BE2C (cell line): ENCODE results near the gene WDR4.
A peak's percentile ranks its signal among the peaks of the same experiment; 100 is the strongest.

Source experiments
- DNase-seq: peaks from one replicate; pipeline ENCODE4 v3.0.0-alpha.2; 2020
- H3K27me3 ChIP-seq: fragments of 250-450 bp; sonication (Bioruptor Pico); 2 replicates; pipeline ENCODE4 v1.5.1; 2020; ENCODE audit warnings: mild to moderate bottlenecking
- H3K36me3 ChIP-seq: fragments of 250-450 bp; sonication (Bioruptor Pico); 2 replicates; pipeline ENCODE4 v1.5.1; 2020; ENCODE audit warnings: mild to moderate bottlenecking
- H3K4me1 ChIP-seq: fragments of 250-450 bp; sonication (Bioruptor Pico); 2 replicates; pipeline ENCODE4 v1.5.1; 2020
- H3K4me3 ChIP-seq: 2 replicates; pipeline ENCODE4 v1.5.1; 2011; ENCODE audit warnings: low read depth, low read length
- H3K9me3 ChIP-seq: fragments of 250-450 bp; sonication (Bioruptor Pico); 2 replicates; pipeline ENCODE4 v1.5.1; 2020
- CTCF ChIP-seq: IDR thresholded peaks from 2 replicates; pipeline ENCODE4 v1.5.1; 2012; ENCODE audit warnings: mild to moderate bottlenecking, low read depth, low read length

WDR4 gene

GRCh38 chr21:42829954-42830353 is 49.4 kb downstream of the WDR4 start:
- no peak overlapping the region for H3K4me3 ChIP-seq
- no peaks in the 10 kb centered on the region; the same call in 1 of the 2 replicates for H3K27me3 ChIP-seq
- TF ChIP-seq CTCF = no peak
- H3K9me3 ChIP-seq = no peaks in the 10 kb centered on the region
- no peak for DNase-seq
- no peaks in the 10 kb centered on the region for H3K36me3 ChIP-seq
- H3K4me1 ChIP-seq = 0 out of 2 replicates have a peak, but pooled peaks cover 3% of the 10 kb centered on the region

- no peak for DNase-seq
- H3K4me3 ChIP-seq = no peak overlapping the region
- 0 out of 2 replicates have a peak, but pooled peaks cover 3% of the 10 kb centered on the region for H3K4me1 ChIP-seq
- no peak for TF ChIP-seq CTCF
- no peaks in the 10 kb centered on the region for H3K36me3 ChIP-seq
- no peaks in the 10 kb centered on the region for H3K9me3 ChIP-seq
- H3K27me3 ChIP-seq = no peaks in the 10 kb centered on the region; the same call in 1 of the 2 replicates
Measured at GRCh38 chr21:42829417-42829816, 49.9 kb downstream of the WDR4 start.

GRCh38 chr21:42827588-42827987 is 51.8 kb downstream of the WDR4 start:
- no peak for DNase-seq
- H3K36me3 ChIP-seq = no peaks in the 10 kb centered on the region
- no peak overlapping the region for H3K4me3 ChIP-seq
- no peaks in the 10 kb centered on the region for H3K4me1 ChIP-seq
- no peak for TF ChIP-seq CTCF
- no peaks in the 10 kb centered on the region for H3K9me3 ChIP-seq
- H3K27me3 ChIP-seq = no peaks in the 10 kb centered on the region; the same call in 1 of the 2 replicates

DNA sequence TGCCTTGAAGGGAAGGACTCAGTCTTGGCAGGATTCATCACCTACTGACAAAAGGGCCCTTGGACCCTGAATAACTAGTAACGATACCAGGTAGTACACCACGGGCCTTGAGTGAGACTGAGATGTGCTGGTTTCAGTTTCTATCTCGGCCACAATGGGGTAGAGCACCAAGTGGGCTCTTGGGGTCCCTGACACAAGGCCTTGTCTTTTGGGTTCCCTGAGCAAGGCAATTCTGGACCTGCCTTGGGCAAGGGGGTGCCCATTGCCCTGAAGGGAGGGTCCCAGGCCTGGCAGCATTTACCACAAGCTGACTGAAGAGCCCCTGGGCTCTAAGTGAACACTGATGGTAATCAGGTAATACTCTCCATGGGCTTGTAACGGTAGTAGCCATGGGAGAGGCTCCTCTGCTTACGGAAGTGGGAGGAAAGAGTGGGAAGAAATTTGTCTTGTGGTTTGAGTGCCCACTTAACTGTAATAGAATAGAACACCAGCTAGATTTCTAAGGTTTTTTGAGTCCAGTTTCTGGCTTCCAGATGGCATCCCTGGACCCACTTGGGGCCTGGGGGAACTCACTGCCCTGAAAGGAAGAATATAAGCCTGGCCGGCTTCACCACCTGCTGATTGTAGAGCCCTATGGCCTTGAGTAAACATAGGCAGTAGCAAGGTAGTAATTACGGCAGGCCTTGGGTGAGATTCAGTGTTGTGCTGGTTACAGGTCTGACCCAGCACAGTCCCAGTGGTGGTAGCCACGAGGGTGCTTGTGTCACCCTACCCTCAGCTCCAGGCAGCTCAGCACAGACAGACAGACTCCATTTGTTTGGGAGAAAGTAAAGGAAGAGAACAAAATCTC is 58.5 kb downstream of the WDR4 start:
- TF ChIP-seq CTCF = no peak
- no peaks in the 10 kb centered on the region for H3K9me3 ChIP-seq
- no peaks in the 10 kb centered on the region for H3K36me3 ChIP-seq
- H3K4me3 ChIP-seq = no peak overlapping the region
- no peaks in the 10 kb centered on the region for H3K27me3 ChIP-seq
- no peaks in the 10 kb centered on the region for H3K4me1 ChIP-seq
- no peak for DNase-seq

DNA sequence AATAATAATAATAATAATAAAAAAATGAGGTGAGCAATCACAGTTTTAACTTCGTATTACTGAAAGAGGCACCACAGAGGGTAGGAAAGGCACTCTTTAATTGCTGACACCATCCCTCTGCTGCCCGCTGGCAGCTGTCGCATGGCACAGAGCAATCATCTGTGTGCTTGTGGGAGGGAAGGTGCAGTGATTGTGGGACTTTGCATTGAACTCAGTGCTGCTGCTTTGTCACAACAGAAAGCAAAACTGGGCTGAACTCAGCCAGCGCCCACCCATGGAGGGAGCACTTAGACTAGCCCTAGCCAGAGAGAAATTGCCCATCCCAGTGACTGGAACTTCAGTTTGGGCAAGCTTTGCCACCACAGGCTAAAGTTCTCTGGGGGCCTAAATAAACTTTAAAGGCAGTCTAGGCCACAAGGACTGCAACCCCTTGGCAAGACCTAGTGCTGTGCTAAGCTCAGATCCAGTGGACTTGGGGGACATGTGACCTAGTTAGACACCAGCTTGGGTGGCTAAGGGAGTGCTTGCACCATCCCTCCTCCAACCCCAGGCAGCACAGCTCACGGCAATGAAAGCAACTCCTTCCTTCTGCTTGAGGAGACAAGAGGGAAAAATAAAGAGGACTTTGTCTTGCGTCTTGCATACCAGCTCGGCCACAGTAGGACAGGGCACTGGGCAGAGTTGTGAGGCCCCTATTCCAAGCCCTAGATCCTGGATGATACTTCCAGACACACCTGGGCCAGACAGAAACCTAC is 59.3 kb downstream of the WDR4 start:
- H3K4me1 ChIP-seq = no peaks in the 10 kb centered on the region
- H3K27me3 ChIP-seq = no peaks in the 10 kb centered on the region
- no peaks in the 10 kb centered on the region for H3K36me3 ChIP-seq
- DNase-seq = no peak
- TF ChIP-seq CTCF = no peak
- peaks cover under 1% of the 10 kb centered on the region; the same call in 1 of the 2 replicates for H3K9me3 ChIP-seq
- H3K4me3 ChIP-seq = no peak overlapping the region

DNA sequence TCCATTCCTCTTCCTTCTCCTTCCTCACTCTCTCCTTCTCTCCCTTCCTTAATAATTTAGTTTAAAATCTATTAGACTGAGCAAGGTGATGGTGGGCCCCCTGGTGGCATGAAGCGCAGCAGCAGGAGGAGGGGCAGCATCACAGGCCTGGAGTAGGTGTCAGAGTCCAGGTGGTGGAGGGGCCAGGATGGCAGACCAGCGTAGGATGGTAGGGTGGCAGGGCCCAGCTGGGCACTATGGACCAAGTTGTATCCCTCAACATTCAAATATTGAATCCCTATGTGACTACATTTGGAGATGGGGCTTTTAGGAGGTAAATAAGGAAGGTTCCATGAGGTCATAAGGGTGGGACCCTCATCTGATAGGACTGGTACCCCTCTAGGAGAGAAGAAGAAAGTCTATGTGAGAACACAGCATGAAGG is 61.0 kb downstream of the WDR4 start:
- Histone ChIP-seq H3K9me3 (peaks cover 3% of the 10 kb centered on the region; the same call in 1 of the 2 replicates), H3K27me3 (no peaks in the 10 kb centered on the region), H3K36me3 (no peaks in the 10 kb centered on the region), H3K4me1 (no peaks in the 10 kb centered on the region), H3K4me3 (no peak overlapping the region)
- peak; percentile 60 for DNase-seq
- peak; percentile 90 for TF ChIP-seq CTCF
